ENCODE data around the gene EEF1A1.
A peak's percentile ranks its signal among the peaks of the same experiment; 100 is the strongest.
"Not testable (repeated sequence)": the region's sequence is repeated elsewhere in the genome, so short reads cannot be mapped to it uniquely, and the experiment has no call there.

EEF1A1 gene

DNA sequence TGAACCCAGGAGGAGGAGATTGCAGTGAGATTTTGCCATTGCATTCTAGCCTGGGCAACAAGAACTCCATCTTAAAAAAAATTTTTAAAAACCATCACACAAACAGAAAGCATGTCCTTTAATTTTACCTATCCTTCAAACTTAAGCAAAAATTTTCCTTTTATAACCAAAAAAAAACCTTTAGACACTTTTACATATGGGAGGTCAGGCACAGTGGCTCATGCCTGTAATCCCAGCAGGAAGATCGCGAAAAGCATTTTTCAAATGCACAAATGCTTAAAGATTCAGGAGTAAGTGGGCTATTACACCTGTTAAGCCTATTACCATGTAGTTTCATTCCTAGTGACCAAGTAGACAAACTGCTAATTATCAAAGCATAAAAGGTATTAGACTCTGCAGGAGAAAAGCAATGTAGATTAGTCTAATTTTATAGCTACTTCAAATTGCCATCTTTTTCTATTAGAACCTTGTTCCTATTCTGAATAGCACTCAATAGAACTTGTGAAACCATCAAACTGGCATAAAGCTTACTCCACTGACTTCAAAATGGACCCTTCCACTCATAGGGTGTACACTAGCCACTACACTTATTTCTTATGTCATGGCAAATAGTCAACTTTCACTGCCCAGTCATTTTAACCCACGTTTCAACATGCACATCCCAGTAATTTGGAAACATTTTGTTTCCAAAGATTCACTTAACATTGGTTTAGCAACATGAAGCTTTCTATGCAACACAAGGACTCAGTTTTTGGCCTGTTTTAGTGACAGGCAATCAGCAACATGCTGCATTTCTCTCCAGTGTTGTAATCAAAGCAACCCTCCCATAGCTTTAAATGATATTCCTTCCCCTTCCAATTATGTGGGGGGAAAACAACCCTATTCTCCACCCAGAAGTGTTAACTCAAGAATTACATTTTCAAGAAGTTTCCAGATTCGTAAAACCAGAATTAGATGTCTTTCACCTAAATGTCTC lies 4.0 kb downstream of the EEF1A1 start:
- Histone ChIP-seq H3K4me3 (peak overlapping the region; percentile 47), H4K20me1 (peaks cover 91% of the 10 kb centered on the region), H3K4me2 (peak overlapping the region; percentile 57), H3K36me3 (peaks cover 74% of the 10 kb centered on the region), H3K4me1 (peaks cover 31% of the 10 kb centered on the region), H3K9me3 (no peaks in the 10 kb centered on the region), H3K27ac (peak overlapping the region; percentile 5; the same call in 1 of the 2 replicates), H3K9ac (peak overlapping the region; percentile 69), H3K27me3 (no peaks in the 10 kb centered on the region)
- TF ChIP-seq Cebpa-rat (IDR thresholded peaks at IDR 0.05) = no peak

- no peaks in the 10 kb centered on the region for H3K27me3 ChIP-seq
- no peak overlapping the region for H3K4me2 ChIP-seq
- TF ChIP-seq Cebpa-rat (IDR thresholded peaks at IDR 0.05) = no peak
- H3K9me3 ChIP-seq = no peaks in the 10 kb centered on the region
- H3K9ac ChIP-seq = peak overlapping the region; percentile 2; the same call in 1 of the 2 replicates
- H3K4me3 ChIP-seq = no peak overlapping the region
- peaks cover 31% of the 10 kb centered on the region for H3K4me1 ChIP-seq
- H4K20me1 ChIP-seq = peaks cover 90% of the 10 kb centered on the region
- no peak overlapping the region for H3K27ac ChIP-seq
- H3K36me3 ChIP-seq = peaks cover 73% of the 10 kb centered on the region
These were observed 5.6 kb downstream of the EEF1A1 start for GRCh38 chr6:73515204-73515655.

DNA sequence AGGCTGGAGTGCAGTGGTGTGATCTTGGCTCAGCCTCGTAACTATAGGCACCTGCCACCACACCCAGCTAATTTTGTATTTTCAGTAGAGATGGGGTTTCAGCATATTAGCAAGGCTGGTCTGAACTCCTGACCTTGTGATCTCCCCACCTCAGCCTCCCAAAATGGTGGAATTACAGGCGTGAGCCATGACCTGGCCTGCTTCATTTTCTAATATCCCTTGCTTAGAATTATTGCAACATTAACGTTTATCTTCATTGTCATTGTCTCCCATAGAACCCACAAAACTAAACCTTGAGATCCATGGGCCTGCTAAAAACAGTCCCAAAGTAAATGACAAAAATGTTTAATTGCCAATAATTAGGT lies 6.1 kb downstream of the EEF1A1 start:
- H3K9ac ChIP-seq = no peak overlapping the region
- peaks cover 68% of the 10 kb centered on the region for H3K36me3 ChIP-seq
- no peak overlapping the region for H3K4me3 ChIP-seq
- H3K9me3 ChIP-seq = no peaks in the 10 kb centered on the region
- H3K4me2 ChIP-seq = no peak overlapping the region
- H3K4me1 ChIP-seq = peaks cover 31% of the 10 kb centered on the region
- TF ChIP-seq Cebpa-rat (IDR thresholded peaks at IDR 0.05) = no peak
- H3K27me3 ChIP-seq = no peaks in the 10 kb centered on the region
- peaks cover 84% of the 10 kb centered on the region for H4K20me1 ChIP-seq
- no peak overlapping the region for H3K27ac ChIP-seq

- H3K27ac ChIP-seq = no peak overlapping the region
- peaks cover 77% of the 10 kb centered on the region for H4K20me1 ChIP-seq
- no peaks in the 10 kb centered on the region for H3K27me3 ChIP-seq
- TF ChIP-seq Cebpa-rat (IDR thresholded peaks at IDR 0.05) = no peak
- H3K36me3 ChIP-seq = peaks cover 56% of the 10 kb centered on the region
- H3K4me1 ChIP-seq = peaks cover 22% of the 10 kb centered on the region
- no peaks in the 10 kb centered on the region for H3K9me3 ChIP-seq
- H3K4me2 ChIP-seq = no peak overlapping the region
- no peak overlapping the region for H3K4me3 ChIP-seq
- H3K9ac ChIP-seq = no peak overlapping the region
These were observed 7.4 kb downstream of the EEF1A1 start for GRCh38 chr6:73513496-73513854.

GRCh38 chr6:73511796-73512195 lies 9.0 kb downstream of the EEF1A1 start:
- H3K27me3 ChIP-seq = no peaks in the 10 kb centered on the region
- H3K36me3 ChIP-seq = peaks cover 40% of the 10 kb centered on the region
- no peaks in the 10 kb centered on the region for H3K9me3 ChIP-seq
- H3K27ac ChIP-seq = no peak overlapping the region
- TF ChIP-seq Cebpa-rat (IDR thresholded peaks at IDR 0.05) = no peak
- peaks cover 9% of the 10 kb centered on the region for H3K4me1 ChIP-seq
- no peak overlapping the region for H3K4me2 ChIP-seq
- peaks cover 60% of the 10 kb centered on the region for H4K20me1 ChIP-seq
- H3K4me3 ChIP-seq = no peak overlapping the region
- no peak overlapping the region for H3K9ac ChIP-seq

DNA sequence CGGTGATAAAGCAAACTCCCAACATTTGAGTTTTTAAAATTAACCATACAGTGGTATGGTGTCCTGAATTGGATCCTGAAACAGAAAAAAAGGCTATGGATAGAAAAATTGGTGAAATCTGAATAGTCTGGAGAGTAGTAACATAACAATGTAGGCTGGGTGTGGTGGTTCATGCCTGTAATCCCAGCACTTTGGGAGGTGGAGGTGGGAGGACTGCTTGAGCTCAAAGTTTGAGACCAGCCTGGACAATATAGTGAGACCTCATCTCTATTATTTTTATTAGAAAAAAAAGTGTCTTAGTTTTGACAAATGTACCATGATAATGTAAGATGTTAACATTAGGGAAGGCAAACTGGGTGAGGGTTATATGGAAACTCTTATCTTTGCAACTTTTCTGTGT lies 11.0 kb downstream of the EEF1A1 start:
- H3K4me2 ChIP-seq = no peak overlapping the region
- TF ChIP-seq Cebpa-rat (IDR thresholded peaks at IDR 0.05) = no peak

GRCh38 chr6:73508776-73509175 lies 12.1 kb downstream of the EEF1A1 start:
- H4K20me1 ChIP-seq = peaks cover 30% of the 10 kb centered on the region
- no peak overlapping the region for H3K4me2 ChIP-seq
- H3K9me3 ChIP-seq = peaks cover 8% of the 10 kb centered on the region
- no peak overlapping the region for H3K4me3 ChIP-seq
- H3K4me1 ChIP-seq = no peaks in the 10 kb centered on the region
- no peak overlapping the region for H3K9ac ChIP-seq
- no peak overlapping the region for H3K27ac ChIP-seq
- no peaks in the 10 kb centered on the region for H3K27me3 ChIP-seq
- H3K36me3 ChIP-seq = peaks cover 35% of the 10 kb centered on the region
- TF ChIP-seq Cebpa-rat (IDR thresholded peaks at IDR 0.05) = no peak

More for the DNA sequence above, 11.0 kb downstream of the EEF1A1 start:
- H3K27ac ChIP-seq = no peak overlapping the region
- peaks cover 35% of the 10 kb centered on the region for H3K36me3 ChIP-seq
- H3K4me1 ChIP-seq = no peaks in the 10 kb centered on the region
- H3K27me3 ChIP-seq = no peaks in the 10 kb centered on the region
- H3K9me3 ChIP-seq = peaks cover 5% of the 10 kb centered on the region
- no peak overlapping the region for H3K9ac ChIP-seq
- H4K20me1 ChIP-seq = peaks cover 41% of the 10 kb centered on the region
- H3K4me3 ChIP-seq = no peak overlapping the region

- no peak for TF ChIP-seq Cebpa-rat (IDR thresholded peaks at IDR 0.05)
- H3K36me3 ChIP-seq = peaks cover 51% of the 10 kb centered on the region
- no peak overlapping the region for H3K4me3 ChIP-seq
- peaks cover 5% of the 10 kb centered on the region for H4K20me1 ChIP-seq
- no peak overlapping the region for H3K4me2 ChIP-seq
- H3K27me3 ChIP-seq = no peaks in the 10 kb centered on the region
- H3K27ac ChIP-seq = no peak overlapping the region
- peaks cover 8% of the 10 kb centered on the region for H3K9me3 ChIP-seq
- H3K9ac ChIP-seq = no peak overlapping the region
- no peaks in the 10 kb centered on the region for H3K4me1 ChIP-seq
These were observed 14.6 kb downstream of the EEF1A1 start for GRCh38 chr6:73506246-73506645.

DNA sequence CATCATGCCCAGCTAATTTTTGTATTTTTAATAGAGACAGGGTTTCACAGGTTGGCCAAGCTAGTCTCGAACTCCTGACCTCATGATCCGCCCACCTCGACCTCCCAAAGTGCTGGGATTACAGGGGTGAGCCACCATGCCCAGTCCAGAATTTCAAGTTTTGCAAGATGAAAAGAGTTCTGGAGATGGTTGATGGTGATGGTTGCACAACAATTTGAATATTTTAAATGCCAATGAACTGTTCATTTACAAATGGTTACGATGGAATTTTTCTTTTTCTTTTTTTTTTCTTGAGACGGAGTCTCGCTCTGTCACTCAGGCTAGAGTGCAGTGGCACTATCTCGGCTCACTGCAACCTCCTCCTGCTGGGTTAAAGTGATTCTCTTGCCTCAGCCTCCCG lies 15.1 kb downstream of the EEF1A1 start:
- not testable (repeated sequence) for H3K4me2 ChIP-seq, H3K4me1 ChIP-seq, H3K9ac ChIP-seq, H3K9me3 ChIP-seq, H3K27me3 ChIP-seq, H3K27ac ChIP-seq, H3K4me3 ChIP-seq, H4K20me1 ChIP-seq
- H3K36me3 ChIP-seq = peaks cover 56% of the 10 kb centered on the region

DNA sequence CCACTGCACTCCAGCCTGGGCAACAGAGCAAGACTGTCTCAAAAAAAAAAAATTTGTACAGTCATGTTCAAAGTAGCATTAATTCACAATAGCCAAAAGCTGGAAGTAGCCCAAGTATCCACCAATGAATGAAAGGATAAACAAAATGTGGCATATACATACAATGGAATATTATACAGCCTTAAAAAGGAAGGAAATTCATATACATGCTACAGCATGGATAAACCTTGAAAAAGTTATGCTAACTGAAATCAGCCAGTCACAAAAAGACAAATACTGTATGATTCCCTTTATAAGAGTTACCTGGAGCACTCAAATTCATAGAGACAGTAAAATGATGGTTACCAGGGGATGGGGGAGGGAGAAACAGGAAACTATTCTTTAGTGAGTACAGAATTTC lies 15.7 kb downstream of the EEF1A1 start:
- H3K4me3 ChIP-seq = no peak overlapping the region
- H3K4me2 ChIP-seq = no peak overlapping the region
- no peaks in the 10 kb centered on the region for H3K27me3 ChIP-seq
- H3K9me3 ChIP-seq = peaks cover 8% of the 10 kb centered on the region
- no peak for TF ChIP-seq Cebpa-rat (IDR thresholded peaks at IDR 0.05)
- H3K4me1 ChIP-seq = no peaks in the 10 kb centered on the region
- H4K20me1 ChIP-seq = peaks cover 5% of the 10 kb centered on the region; the same call in 1 of the 2 replicates
- H3K9ac ChIP-seq = no peak overlapping the region
- peaks cover 60% of the 10 kb centered on the region for H3K36me3 ChIP-seq
- no peak overlapping the region for H3K27ac ChIP-seq

Data from BLaER1 (cell line).